Ishikawa (cell line): ENCODE results near the gene NIM1K.

Experiments
- CEBPB ChIP-seq: IDR thresholded peaks from 2 replicates; pipeline ENCODE4 v1.6.1; 2012
- CREB1 ChIP-seq: IDR thresholded peaks from 2 replicates; pipeline ENCODE4 v1.6.1; 2012; ENCODE audit warnings: low read depth
- EGR1 ChIP-seq: IDR thresholded peaks from 2 replicates; pipeline ENCODE4 v1.6.1; 2012
- EP300 ChIP-seq: IDR thresholded peaks from 2 replicates; pipeline ENCODE4 v1.6.1; 2012; ENCODE audit warnings: borderline replicate concordance
- FOXM1 ChIP-seq: IDR thresholded peaks from 2 replicates; pipeline ENCODE4 v1.6.1; 2012; ENCODE audit warnings: low read depth, borderline replicate concordance
- MAX ChIP-seq: IDR thresholded peaks from 2 replicates; pipeline ENCODE4 v1.6.1; 2012
- NFIC ChIP-seq: IDR thresholded peaks from 2 replicates; pipeline ENCODE4 v1.6.1; 2012
- RAD21 ChIP-seq: IDR thresholded peaks from 2 replicates; pipeline ENCODE4 v1.6.1; 2012; ENCODE audit warnings: low read depth
- REST ChIP-seq: IDR thresholded peaks from 2 replicates; pipeline ENCODE4 v1.6.1; 2012; ENCODE audit warnings: low read depth, mild to moderate bottlenecking
- TAF1 ChIP-seq: IDR thresholded peaks from 2 replicates; pipeline ENCODE4 v1.6.1; 2012; ENCODE audit warnings: low read depth, mild to moderate bottlenecking
- TCF12 ChIP-seq: IDR thresholded peaks from 2 replicates; pipeline ENCODE4 v1.6.1; 2012; ENCODE audit warnings: low read depth
- TEAD4 ChIP-seq: IDR thresholded peaks from 2 replicates; pipeline ENCODE4 v1.6.1; 2012
- USF1 ChIP-seq: IDR thresholded peaks from 2 replicates; pipeline ENCODE4 v1.6.1; 2012
- YY1 ChIP-seq: IDR thresholded peaks from 2 replicates; pipeline ENCODE4 v1.6.1; 2012; ENCODE audit warnings: low read depth
- ZBTB7A ChIP-seq: IDR thresholded peaks from 2 replicates; pipeline ENCODE4 v1.6.1; 2012; ENCODE audit warnings: low read depth

The NIM1K gene

GRCh38 chr5:43191740-43192557 is at the start of gene NIM1K:
TSS of gene NIM1K (plus strand) at chr5:43192225. CDS start at chr5:43245776, 53,551 bp downstream.
- TF ChIP-seq ZBTB7A: peak; percentile 41
- no peak for TF ChIP-seq REST
- TF ChIP-seq CREB1: no peak

GRCh38 chr5:43145071-43145470 is 47.0 kb upstream of the NIM1K start:
- TF ChIP-seq TAF1 (no peak), FOXM1 (no peak), CEBPB (no peak), MAX (no peak)

GRCh38 chr5:43146958-43147357 is 45.1 kb upstream of the NIM1K start:
- TF ChIP-seq TAF1 (no peak), FOXM1 (no peak), TCF12 (no peak), CEBPB (no peak), EP300 (no peak), USF1 (no peak), NFIC (no peak), TEAD4 (no peak), YY1 (no peak), REST (no peak)

GRCh38 chr5:43148417-43148816 is 43.6 kb upstream of the NIM1K start:
- TF ChIP-seq YY1 (no peak), USF1 (no peak), CREB1 (no peak), EGR1 (no peak), RAD21 (no peak), ZBTB7A (no peak), NFIC (no peak)

- TF ChIP-seq ZBTB7A (no peak), REST (no peak), YY1 (no peak), TCF12 (no peak), FOXM1 (no peak), TAF1 (no peak)
Observed at GRCh38 chr5:43149231-43149630, 42.8 kb upstream of the NIM1K start.

- TF ChIP-seq TCF12 (no peak), FOXM1 (no peak), NFIC (no peak), TAF1 (no peak), RAD21 (no peak), MAX (no peak), TEAD4 (no peak), CEBPB (no peak), EGR1 (no peak), YY1 (no peak), ZBTB7A (no peak), REST (no peak), EP300 (no peak), CREB1 (no peak), USF1 (no peak)
Observed at GRCh38 chr5:43150075-43150474, 42.0 kb upstream of the NIM1K start.
